Loucy (cell line): ENCODE measurements around the gene SEL1L3.

Source experiments
- H2AFZ ChIP-seq: fragments of 200-600 bp; sonication (generic); 2 replicates; pipeline ENCODE4 v1.6.0; 2016; ENCODE audit warnings: antibody characterized with exemption, mild to moderate bottlenecking, low read length, moderate library complexity
- H3F3A ChIP-seq: fragments of 200-600 bp; 2 replicates; pipeline ENCODE4 v1.6.0; 2016; ENCODE audit warnings: antibody characterized with exemption, low read depth, mild to moderate bottlenecking
- H3K27me3 ChIP-seq: fragments of 200-600 bp; sonication (generic); 2 replicates; pipeline ENCODE4 v1.6.1; 2014; ENCODE audit warnings: low read length, mild to moderate bottlenecking; ENCODE audit not compliant: insufficient read depth, poor library complexity, severe bottlenecking
- H3K36me3 ChIP-seq: fragments of 200-600 bp; sonication (generic); 2 replicates; pipeline ENCODE4 v1.6.1; 2016; ENCODE audit warnings: low read length; ENCODE audit not compliant: insufficient read depth
- H3K4me1 ChIP-seq: fragments of 200-600 bp; sonication (generic); 2 replicates; pipeline ENCODE4 v1.5.1; 2014; ENCODE audit warnings: low read length, mild to moderate bottlenecking; ENCODE audit not compliant: insufficient read depth, poor library complexity, severe bottlenecking
- H3K4me2 ChIP-seq: fragments of 200-600 bp; sonication (generic); 2 replicates; pipeline ENCODE4 v1.6.0; 2014; ENCODE audit warnings: antibody characterized with exemption, low read length, low read depth, mild to moderate bottlenecking; ENCODE audit not compliant: poor library complexity, severe bottlenecking
- H3K4me3 ChIP-seq: fragments of 200-600 bp; sonication (generic); 2 replicates; pipeline ENCODE4 v1.5.1; 2014; ENCODE audit warnings: low read length, mild to moderate bottlenecking, mixed read lengths; ENCODE audit not compliant: poor library complexity, severe bottlenecking
- H3K79me2 ChIP-seq: fragments of 200-600 bp; sonication (generic); 2 replicates; pipeline ENCODE4 v1.6.1; 2014; ENCODE audit warnings: low read length; ENCODE audit not compliant: insufficient read depth
- H3K9ac ChIP-seq: fragments of 200-600 bp; sonication (generic); 2 replicates; pipeline ENCODE4 v1.6.0; 2014; ENCODE audit warnings: mild to moderate bottlenecking, low read depth, low read length, moderate library complexity; ENCODE audit not compliant: poor library complexity, severe bottlenecking
- H3K9me2 ChIP-seq: fragments of 200-600 bp; sonication (generic); replicated peaks from 2 replicates; pipeline ENCODE4 v1.6.1; 2016; ENCODE audit warnings: low read depth, low read length, mixed read lengths
- H3K9me3 ChIP-seq: fragments of 200-600 bp; sonication (generic); 2 replicates; pipeline ENCODE4 v1.6.1; 2014; ENCODE audit warnings: mild to moderate bottlenecking, antibody characterized with exemption, low read length, low read depth; ENCODE audit not compliant: insufficient read depth
- H4K20me1 ChIP-seq: fragments of 200-600 bp; sonication (generic); 2 replicates; pipeline ENCODE4 v1.6.0; 2014; ENCODE audit warnings: antibody characterized with exemption, low read length, mild to moderate bottlenecking; ENCODE audit not compliant: insufficient read depth, poor library complexity, severe bottlenecking
- EZH2phosphoT487 ChIP-seq: fragments of 200-600 bp; IDR thresholded peaks from 2 replicates; pipeline ENCODE4 v1.6.1; 2018; ENCODE audit warnings: antibody characterized with exemption, mild to moderate bottlenecking, moderate library complexity, borderline replicate concordance
- TF ChIP-seq, protein P1 (sequence below): fragments of 200-600 bp; sonication (generic); conservative IDR thresholded peaks from 2 replicates; pipeline ENCODE4 v1.5.1; 2014; ENCODE audit warnings: mild to moderate bottlenecking, antibody characterized with exemption, low read length

SEL1L3 gene

GRCh38 chr4:25888781-25889180 is 26.0 kb upstream of the SEL1L3 start:
- H3K36me3 ChIP-seq: no peaks in the 10 kb centered on the region
- no peaks in the 10 kb centered on the region for H4K20me1 ChIP-seq
- H3K4me2 ChIP-seq: no peak overlapping the region
- H3K4me1 ChIP-seq: no peaks in the 10 kb centered on the region
- H3K9me3 ChIP-seq: no peaks in the 10 kb centered on the region
- H3F3A ChIP-seq: no peaks in the 10 kb centered on the region
- H3K79me2 ChIP-seq: no peaks in the 10 kb centered on the region
- no peaks in the 10 kb centered on the region for H3K9me2 ChIP-seq
- H3K27me3 ChIP-seq: no peaks in the 10 kb centered on the region
- no peak overlapping the region for H3K4me3 ChIP-seq
- H2AFZ ChIP-seq: no peak overlapping the region
- TF ChIP-seq, protein P1, sequence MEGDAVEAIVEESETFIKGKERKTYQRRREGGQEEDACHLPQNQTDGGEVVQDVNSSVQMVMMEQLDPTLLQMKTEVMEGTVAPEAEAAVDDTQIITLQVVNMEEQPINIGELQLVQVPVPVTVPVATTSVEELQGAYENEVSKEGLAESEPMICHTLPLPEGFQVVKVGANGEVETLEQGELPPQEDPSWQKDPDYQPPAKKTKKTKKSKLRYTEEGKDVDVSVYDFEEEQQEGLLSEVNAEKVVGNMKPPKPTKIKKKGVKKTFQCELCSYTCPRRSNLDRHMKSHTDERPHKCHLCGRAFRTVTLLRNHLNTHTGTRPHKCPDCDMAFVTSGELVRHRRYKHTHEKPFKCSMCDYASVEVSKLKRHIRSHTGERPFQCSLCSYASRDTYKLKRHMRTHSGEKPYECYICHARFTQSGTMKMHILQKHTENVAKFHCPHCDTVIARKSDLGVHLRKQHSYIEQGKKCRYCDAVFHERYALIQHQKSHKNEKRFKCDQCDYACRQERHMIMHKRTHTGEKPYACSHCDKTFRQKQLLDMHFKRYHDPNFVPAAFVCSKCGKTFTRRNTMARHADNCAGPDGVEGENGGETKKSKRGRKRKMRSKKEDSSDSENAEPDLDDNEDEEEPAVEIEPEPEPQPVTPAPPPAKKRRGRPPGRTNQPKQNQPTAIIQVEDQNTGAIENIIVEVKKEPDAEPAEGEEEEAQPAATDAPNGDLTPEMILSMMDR: no peak
- no peak for TF ChIP-seq EZH2phosphoT487
- H3K9ac ChIP-seq: no peak overlapping the region

DNA sequence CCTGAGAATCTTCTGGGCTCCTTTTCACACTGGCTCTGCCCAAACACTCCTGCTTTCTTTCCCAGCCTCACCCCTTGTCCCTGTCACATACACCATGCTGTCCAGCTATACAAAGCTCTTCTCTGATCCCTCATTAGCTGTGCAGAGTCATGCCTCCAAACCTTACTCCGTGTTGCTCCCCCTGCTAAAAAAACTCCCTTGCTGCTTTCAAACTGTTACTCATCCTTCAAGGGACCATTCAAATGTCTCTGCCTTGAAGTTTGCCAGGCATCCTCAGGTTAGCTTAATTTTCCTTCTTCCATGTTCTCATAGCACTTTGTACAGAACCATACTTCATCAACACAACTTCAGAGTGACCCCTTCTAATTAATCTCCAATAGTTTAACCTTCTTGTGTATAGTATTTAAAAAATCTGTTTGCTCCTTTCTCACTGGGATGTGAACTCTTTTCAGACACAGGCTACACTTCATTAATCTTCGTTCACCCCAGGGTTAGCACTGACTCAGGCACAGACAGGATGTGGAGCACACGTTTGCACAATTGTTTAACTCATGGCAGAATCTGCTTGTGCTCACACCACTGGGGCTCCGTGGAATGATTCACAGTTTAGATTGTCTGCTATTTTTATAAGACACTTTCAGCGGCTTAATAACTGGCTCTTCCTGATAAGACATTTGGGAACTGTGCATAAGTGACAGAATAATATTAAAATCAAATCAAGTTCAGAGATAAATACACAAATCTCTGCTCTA is 21.4 kb upstream of the SEL1L3 start:
- Histone ChIP-seq H2AFZ (no peak overlapping the region), H3K9ac (no peak overlapping the region), H3K9me3 (no peaks in the 10 kb centered on the region), H3K36me3 (no peaks in the 10 kb centered on the region), H3K27me3 (no peaks in the 10 kb centered on the region), H3K4me1 (no peaks in the 10 kb centered on the region), H3F3A (no peaks in the 10 kb centered on the region), H3K4me3 (no peak overlapping the region), H4K20me1 (no peaks in the 10 kb centered on the region), H3K79me2 (no peaks in the 10 kb centered on the region), H3K4me2 (no peak overlapping the region), H3K9me2 (no peaks in the 10 kb centered on the region)
- TF ChIP-seq, protein P1: no peak
- TF ChIP-seq EZH2phosphoT487: no peak

DNA sequence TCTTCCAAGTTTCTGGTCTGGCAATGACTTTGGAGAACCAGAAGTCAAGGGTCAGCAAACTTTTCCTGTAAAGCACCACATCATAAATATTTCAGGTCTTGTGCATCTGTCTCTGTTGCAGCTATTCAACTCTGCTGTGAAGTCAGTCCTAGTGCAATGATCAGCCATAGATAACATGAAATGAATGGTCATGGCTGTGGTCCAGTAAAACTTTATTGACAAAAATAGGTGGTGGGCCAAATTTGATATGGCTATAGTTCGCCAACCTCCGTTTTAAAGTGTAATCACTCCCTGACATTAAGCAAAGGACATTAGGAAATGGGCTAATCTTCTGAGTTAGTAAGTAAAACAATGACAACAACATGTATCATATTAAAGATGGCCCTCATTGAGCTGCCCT is 20.8 kb upstream of the SEL1L3 start:
- Histone ChIP-seq H4K20me1 (no peaks in the 10 kb centered on the region), H3K9me3 (no peaks in the 10 kb centered on the region), H3K4me2 (no peak overlapping the region), H2AFZ (no peak overlapping the region), H3K9ac (no peak overlapping the region), H3K27me3 (no peaks in the 10 kb centered on the region), H3K4me3 (no peak overlapping the region), H3K4me1 (no peaks in the 10 kb centered on the region), H3K9me2 (no peaks in the 10 kb centered on the region), H3F3A (no peaks in the 10 kb centered on the region), H3K36me3 (no peaks in the 10 kb centered on the region), H3K79me2 (no peaks in the 10 kb centered on the region)
- TF ChIP-seq, protein P1: no peak
- no peak for TF ChIP-seq EZH2phosphoT487
